HG03439 (cell line): Measurements from ENCODE around the gene HS1BP3.
A peak's percentile ranks its signal among the peaks of the same experiment; 100 is the strongest.

Experiments used
- ATAC-seq: cut with Tn5 transposase; IDR thresholded peaks from one replicate; pipeline ENCODE4 v1.9.1; 2021; ENCODE audit warnings: mild to moderate bottlenecking, moderate library complexity; ENCODE audit not compliant: unreplicated experiment

The HS1BP3 gene

DNA sequence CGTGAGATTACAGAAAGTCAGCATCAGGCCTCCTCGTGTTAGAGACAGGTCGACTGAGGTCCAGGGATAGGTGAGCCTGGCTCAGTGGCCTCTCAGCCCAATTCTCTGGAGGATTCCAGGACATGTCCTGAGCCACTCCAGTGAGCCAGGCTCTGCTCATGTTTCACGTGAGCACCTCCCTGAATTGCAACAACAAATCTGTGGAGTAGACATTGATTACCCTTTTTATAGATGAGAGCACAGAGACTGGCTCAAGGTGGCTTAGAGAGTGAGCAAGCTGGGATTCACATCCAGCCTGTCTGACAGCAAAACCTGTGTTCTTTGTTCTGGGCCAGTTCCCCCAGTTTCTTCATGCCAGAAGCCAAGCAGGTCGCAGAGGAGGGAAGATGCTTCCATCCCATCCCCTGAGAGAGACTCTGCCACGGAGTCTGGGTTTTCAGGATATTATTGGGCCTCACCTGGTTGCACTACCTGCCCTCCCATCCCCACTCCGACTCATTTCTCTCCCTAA is 46.4 kb downstream of the HS1BP3 start:
- no peak for ATAC-seq

DNA sequence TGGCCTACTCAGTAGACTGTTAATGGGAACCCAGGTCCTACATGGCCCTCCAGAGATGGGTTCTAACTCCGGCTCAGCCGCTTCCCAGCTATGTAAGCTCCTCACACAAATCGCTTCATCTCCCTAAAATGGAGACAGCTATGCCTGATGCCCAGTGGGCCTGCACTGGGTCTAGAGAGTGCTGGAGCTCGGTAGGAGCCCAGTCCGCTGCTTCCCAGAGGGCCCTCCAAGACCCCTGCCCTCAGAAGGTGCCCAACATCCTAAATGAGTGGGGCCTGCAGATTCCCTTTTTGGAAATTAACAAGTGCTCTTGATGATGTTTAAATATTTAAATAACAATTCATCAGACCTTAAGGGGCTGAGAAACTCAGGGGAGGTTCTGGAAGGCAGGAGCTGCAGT is 47.1 kb downstream of the HS1BP3 start:
- no peak for ATAC-seq

DNA sequence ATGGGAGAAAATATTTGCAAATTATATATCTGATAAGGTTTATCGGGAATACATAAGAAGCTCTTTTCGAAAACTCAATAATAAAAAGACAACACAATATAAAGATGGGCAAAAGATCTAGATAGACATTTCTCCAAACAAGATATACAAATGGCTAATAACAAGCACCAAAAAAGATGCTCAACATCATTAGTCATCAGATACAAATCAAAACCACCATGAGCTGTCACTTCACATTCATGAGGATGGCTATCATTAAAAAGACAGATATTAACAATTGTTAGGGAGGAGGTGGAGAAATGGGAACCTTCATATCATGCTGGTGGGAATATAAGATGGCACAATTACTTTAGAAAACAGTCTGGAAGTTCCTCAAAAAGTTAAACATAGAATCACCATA is 48.1 kb downstream of the HS1BP3 start:
- ATAC-seq, result no peak

DNA sequence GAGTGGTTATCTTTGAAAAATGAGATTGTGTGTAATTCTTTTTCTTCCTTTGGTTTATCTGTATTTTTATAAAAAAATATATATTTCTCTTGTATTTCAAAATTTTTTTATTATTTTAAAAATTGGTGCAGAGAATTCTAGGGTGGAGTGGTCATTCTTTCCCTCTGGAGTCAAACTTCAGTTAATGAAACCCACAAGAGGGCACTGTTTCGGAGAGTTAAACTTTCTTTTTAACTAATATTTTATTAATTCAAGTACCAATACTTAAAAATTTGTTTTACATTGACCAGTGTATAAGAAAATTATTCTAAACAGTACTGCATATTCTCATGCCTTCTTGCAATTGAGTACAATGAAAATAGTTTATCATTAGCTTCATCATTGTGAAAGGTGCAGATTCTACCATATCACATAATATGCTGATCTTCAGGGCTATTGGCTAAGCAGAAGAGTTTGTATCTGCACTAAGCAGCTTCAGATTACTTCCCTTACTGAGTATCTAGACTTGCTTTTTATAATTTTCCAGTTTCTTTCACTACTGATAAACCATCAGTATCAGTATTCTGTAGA is 50.1 kb downstream of the HS1BP3 start:
- ATAC-seq, result no peak

DNA sequence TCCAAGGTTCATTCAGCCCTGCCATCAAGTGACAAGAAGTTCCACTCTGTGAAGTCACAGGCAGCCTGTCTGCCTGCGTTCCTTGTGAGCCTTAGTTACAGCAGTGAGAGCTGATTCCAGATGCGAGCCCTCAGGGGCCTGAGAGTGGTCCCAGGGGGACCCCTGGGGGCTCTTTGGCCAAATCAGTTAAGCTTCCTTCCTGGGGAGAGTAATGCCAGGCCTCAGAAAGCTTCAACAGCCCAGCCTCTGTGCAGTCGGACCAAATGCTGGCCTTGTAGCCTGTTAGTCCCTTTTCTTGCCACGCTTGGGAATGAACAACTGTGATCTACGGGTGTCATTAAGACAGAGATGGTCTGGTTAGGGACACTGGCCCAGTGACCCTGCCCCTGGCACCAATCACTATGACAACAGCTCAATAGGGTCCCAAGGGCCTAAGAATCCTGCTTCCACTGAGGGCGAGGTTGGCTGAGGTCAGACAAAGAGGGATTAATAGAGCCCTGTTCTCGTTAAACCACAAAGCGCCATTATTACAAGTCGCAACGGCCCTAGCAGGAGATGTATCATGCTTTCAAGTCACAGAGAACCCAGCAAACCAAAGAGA is 50.9 kb downstream of the HS1BP3 start:
- no peak for ATAC-seq

DNA sequence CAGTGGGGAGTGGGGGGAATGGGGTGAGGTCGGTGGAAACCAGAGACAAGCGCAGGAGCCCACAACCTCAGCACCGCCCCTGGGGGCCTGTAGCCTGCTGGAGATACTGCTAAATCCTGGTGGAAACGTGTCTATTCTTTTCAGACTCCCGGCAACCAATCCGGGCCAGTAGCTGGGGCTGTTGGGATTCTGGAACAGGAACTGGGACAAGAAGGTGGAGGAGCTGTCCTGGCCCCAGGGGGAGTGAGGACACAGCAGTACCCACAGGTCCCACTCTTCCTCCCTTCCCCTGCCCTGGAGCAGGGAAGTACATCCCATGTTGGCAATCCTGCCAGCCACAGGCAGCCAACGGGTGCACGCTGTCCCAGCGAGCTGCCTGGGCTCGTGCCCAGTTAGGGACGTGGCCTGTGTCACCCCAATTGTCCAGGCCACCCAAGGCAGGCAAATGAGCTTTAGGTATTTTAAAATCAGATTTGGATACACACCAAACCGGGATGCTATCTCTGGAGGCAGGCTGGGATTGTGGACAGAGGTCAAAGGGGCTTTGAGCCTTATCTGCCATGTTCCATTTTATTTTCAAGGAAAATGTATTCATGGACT is 51.8 kb downstream of the HS1BP3 start:
- ATAC-seq, result no peak

DNA sequence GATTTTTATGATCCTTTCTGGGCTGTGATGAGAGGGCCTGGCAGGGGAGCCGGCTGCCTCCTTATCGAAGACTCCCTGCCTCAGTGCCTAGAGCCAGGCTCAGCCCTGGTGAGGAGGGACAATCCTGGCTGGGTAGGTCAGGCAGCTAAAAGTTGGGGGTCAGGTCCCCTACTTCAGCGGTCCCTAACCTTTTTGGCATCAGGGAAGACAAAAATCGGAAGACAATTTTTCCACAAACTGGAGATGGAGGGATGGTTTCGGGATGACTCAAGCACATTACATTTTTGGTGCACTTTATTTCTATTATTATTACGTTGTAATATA is 53.1 kb downstream of the HS1BP3 start:
- ATAC-seq, result no peak

DNA sequence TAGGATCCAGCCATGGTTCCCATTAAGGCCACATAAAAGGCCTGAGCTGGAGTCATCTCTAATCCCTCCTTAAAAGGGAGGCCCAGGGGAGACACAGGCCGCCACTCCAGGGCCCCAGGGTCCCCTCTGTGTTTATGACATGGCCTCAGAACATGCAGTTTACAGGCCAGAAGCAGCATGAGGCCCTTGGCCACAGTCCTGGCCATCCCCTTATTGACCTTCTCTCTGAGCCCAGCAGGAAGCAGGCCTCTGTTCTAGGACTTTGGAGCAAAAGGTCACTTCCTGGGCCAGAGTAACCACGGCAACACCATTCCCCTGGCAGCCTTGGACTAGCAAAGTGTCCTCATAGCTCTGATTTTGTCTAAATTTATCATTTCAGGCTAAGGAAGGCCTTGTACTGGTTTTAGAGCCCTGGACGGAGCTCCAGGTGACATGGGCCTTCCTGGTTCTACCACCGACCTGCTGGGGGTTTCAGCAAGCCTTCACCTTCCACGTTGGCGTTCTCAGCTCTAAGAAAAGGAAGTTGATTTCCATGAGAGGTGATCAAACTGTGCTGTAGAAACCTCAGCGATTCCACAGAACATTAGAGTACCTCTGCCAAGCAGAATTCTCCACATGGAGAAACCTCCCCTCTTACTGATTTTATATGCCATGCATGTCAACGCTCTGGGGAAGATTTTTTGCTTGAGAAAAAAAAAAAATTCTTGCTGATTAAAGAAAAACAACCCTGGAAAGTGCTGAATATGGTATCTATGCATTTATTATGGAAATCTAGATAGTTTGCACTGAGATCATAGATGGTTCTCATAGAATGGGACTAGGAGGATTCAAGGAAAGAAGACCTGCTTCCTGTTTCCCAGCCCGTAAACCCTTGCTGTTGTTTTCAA is 53.7 kb downstream of the HS1BP3 start:
- ATAC-seq, result no peak

DNA sequence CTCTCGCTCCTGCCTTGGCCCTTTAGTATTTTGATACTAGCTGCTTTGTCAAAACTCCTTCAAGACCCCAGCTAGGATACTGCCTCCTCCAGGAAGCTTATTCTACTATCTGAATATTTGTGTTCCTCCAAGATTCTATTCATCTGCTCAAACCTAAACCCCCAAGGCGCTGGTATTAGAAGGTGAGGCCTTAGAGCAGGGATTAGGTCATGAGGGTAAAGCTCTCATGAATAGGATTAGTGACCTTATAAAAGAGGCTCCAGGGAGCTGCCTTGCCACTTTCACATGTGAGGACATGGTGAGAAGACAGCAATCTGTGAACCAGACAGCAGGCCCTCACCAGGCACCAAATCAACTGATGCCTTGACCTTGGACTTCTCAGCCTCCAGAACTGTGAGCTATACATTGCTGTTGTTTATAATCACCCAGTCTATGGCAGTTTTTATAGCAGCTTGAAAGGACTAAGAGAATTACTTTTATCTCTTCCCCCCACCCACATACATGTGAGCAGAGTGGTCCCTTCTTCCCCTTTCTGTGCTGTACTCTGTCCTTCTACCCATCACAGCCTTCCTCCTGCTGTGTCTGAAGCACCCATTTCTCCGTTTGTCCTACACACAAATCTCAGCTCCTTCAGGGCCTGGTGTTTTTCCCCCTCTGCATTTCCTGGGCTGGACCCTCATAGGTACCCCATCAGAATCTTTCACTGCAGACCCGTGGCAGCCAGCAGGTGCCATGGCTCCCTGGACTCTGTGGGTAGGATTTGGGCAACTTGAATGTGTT is 54.5 kb downstream of the HS1BP3 start:
- peak; percentile 5 for ATAC-seq

DNA sequence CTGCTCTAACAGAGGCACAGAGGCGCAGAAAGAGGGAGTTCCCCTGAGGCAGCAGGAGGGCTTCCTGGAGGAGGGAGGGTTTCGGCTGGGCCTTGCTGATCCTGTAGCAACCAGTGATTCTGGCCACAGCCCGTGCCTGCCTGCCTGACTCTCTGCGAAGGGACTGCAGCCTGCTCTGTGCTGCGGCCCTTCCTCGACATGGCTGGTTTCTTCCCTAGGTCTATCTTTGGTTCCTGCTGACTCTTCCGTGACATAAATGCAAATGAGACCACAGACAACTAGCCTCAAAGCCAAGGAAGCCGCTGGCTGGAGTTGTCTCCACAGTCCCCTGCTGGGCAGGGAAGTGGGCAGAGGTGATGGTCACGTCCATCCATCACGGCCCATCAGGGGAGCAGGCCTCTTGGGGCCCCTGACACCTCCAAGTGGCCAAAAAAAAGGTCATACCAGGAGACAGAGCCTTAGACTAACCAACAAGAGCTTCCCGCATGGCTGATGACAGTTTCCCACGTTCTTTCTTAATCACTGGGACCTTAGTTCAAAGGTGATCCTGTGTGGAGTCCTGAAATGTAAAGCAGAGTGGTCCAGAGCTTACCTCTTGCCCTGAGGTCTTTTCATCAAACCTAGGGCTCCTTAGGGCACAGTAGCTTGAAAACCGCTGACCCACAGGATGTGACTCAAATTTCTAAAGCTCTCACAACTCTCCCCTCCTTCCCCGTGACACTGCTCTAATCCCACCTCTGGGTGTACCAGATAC is 55.3 kb downstream of the HS1BP3 start:
- peak; percentile 87 for ATAC-seq

DNA sequence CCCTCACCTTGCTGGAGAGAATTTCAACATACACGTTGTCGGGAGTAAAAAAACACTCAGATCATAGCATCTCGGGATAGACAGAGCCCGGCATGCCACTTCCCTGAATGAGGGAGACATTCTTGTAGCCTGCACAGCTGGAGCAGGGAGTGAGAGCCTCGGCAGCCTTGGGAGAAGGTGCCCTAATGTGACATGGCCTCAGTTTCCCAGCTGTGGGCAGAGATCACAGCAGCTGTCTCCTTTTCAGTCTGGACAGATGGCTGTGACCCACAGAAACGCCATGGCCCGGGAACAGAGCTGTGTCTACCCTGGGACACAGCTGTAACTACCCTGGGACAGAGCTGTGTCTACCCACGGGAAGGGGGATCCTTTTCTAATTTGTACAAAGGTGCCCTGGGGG is 55.9 kb downstream of the HS1BP3 start:
- ATAC-seq, result peak; percentile 1

DNA sequence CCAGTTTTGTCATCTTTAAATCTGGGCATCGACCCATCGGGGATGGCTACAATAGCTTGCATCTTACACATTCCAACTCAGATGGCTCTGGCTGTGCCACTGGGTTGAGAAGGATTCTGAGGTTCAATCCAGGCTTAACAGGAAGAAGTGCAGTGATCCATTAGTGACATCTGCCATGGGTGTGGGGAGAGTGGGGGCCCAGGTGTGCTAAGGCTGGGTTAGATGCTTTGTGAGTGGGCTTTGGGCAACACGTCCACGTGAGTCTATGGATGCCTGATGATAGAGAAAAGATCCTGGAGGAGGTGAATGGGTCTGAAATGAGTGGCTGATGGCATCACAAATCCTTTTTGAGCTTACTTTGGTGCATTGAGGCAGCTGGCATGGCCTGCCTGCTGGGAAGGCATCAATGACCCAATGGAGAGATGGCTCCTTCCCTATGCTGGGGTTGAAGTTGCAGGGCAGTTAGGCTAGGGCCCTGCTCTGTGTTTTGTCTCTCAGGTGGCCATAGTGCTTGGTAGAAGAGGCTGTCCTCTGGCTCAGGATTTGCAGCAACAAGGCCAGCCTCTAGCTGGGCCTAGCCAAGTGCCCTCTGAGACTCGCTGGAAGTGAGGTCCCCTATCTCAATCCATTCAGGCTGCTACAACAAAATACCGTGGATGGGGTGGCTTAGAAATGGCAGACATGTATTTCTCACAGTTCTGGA is 56.7 kb downstream of the HS1BP3 start:
- no peak for ATAC-seq

DNA sequence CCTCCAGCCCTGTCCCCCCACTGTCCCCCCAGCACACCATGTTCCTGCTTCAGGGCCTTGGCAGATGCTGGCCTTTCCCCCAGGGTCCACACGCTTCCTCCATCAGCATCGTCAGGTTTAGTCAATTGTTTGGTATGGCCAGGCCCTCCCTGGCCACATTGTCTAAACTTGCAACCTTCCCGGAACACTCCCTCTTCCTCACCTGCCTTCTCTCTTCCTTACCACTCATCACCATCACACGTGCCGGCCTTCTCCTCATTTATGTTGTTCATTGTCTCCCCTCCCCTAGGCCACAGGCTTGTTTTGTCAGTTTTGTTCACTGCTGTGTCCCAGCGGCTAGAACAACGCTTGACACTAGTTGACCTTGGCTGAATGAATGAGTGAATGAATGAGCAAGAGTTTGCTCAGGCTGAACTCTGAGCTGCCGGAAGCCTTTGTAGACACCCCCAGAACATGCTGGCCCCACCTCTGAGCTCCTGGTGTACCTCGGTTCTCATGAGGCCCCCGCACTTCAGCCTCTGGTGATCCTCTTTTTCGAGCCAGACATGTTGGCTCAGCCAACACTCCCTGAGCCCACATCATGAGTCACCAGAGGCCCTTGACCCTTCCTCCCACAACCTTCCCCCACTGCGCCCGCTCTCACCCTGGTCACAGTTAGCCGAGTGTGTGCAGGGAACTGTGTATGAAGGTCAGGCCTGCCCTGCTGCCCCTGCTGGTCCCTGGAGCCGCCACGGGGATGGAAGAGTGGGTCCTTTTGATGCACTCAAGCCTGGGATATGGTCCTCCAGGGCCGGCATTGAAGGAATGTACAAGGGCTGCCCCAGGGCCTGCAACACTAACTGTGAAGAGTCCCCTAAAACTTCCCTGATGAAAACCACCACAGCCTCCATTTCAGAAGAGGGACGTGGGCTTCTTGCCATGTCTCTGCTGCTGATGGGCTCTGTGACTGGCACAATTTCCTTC is 57.5 kb downstream of the HS1BP3 start:
- no peak for ATAC-seq

DNA sequence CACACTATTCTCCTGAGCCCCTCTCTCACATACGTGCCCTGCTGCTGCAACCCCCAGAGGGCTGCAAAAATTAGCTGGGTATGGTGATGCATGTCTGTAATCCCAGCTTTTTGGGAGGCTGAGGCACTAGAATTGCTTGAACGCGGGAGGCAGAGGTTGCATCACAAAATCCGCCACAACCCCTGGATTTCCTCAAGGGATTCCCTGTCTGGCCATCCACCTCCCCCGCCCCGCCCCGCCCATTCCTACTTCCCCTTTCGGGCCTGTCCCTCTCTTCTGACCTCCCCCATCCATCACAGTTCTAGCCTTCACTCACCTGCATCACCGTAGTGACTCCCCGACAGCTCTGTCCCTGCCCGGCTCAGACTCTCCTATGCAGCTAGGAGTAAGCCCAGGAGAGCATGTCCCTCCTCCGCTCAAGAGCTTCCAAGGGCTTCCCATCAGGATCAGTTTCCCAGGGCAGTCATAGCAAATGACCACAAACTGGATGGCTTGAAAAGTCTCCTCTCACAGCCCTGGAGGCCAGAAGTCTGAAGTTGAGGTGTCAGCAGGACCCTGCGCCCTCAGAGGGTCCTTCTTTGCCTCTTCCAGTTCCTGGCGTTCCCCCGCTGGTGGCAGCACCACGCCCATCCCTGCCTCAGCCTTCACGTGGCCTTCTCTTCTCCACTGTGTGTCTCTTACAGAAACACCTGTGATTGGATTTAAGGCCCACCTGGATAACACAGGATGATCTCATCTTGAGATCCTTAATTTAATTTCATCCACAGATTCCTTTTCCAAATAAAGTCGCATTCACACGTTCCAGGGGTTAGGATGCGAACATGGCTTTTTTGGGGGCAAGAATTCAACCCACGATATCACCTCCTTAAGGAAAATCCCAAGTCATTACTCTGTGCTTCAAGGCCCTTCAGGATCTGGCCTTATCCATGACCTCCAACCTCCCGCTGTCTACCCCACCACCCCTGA is 58.5 kb downstream of the HS1BP3 start:
- ATAC-seq, result no peak

DNA sequence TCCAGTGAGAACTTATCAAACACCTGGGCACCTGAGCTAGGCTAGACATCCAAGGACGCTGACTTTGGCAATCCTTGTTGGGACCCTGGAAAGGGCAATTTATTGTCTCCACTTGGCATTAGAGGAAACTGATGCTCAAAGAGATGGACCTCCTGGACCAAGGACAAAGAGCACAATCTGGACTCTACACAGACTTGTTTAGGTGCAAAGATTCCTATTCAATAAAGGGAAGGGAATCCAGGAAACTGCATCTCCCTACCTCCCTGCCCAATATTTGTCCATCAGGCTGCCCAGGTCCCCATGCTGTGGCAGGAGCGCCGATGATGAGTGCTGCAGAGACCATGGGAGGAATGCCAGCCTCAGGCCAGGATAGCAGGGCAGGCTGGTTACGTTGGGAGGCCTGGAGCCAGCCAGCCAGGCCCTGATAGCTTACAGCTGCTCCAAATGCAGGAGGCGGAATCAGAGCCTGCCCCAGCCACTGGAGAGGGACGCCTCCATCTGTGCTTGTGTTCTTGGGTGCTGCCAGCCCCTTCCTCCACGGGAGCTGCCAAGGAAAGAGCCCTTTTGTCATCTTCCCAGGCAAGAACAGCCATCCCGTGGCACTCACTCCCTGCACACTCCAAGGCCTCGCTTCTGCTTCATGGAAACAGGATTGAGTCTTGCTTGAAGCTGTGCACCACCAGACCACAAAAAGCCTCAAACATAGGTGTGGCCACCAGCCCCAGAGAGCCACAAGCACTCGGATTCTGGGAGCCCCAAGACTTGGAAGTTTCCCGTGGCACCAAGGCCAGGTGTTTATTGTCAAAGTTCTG is 60.0 kb downstream of the HS1BP3 start:
- no peak for ATAC-seq

DNA sequence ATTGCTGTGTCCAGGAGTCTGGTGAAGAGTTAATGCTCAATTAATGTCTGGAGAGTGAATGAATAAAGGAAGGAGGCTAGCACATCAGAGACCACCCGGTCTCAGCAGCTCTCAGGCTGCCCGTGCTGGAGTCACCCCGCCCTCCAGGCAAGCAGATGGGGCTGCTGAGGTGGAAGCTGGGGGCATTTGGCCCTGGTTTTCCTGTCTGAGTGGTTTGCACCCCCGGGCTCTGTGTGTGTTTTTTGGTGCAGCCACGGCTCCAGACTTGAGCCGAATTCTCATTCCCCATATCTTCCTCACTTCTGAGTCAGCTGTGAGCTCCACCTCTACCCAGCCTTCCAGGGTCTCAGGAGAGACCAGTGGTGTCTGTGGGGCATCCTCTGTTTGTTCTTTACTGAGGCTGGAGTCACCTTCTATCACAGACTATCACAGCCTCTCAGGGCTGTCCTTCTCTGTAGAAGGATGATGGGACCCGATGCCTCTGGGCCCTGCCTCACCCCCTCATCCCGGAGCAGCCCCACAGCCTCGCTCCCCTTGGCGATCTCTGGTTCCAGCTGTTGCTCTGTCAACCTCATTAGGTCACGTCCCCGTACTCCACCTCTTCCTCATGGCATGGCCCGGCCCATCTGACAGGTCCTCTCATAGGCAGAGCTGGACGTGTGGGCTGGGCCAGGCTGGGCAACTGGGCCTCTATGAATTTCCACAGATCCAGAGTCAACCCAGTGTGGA is 60.8 kb downstream of the HS1BP3 start:
- ATAC-seq, result no peak
